Adipocyte (in vitro differentiated cells): ENCODE measurements around the gene MRPL2.

ENCODE experiments used
- DNase-seq: peaks from one replicate; pipeline ENCODE4 v3.0.0-alpha.2; 2015; ENCODE audit warnings: low read depth
- H3K27me3 ChIP-seq: replicated peaks from 2 replicates; pipeline ENCODE4 v1.7.0; 2013; ENCODE audit warnings: mild to moderate bottlenecking, low read length, moderate library complexity; ENCODE audit not compliant: control insufficient read depth, insufficient read depth
- H3K36me3 ChIP-seq: 2 replicates; pipeline ENCODE4 v1.7.0; 2013; ENCODE audit warnings: low read length, mild to moderate bottlenecking, moderate library complexity; ENCODE audit not compliant: control insufficient read depth, insufficient read depth, severe bottlenecking
- H3K4me1 ChIP-seq: 2 replicates; pipeline ENCODE4 v1.7.0; 2013; ENCODE audit warnings: mild to moderate bottlenecking, low read length, moderate library complexity; ENCODE audit not compliant: control insufficient read depth, insufficient read depth
- H3K4me3 ChIP-seq: 2 replicates; pipeline ENCODE4 v1.7.0; 2013; ENCODE audit warnings: mild to moderate bottlenecking, low read length, moderate library complexity
- H3K9ac ChIP-seq: 2 replicates; pipeline ENCODE4 v1.7.0; 2013; ENCODE audit warnings: mild to moderate bottlenecking, low read length, moderate library complexity
- H3K9me3 ChIP-seq: 2 replicates; pipeline ENCODE4 v1.7.0; 2013; ENCODE audit warnings: mild to moderate bottlenecking, low read length, moderate library complexity; ENCODE audit not compliant: control insufficient read depth

Gene MRPL2

GRCh38 chr6:43060755-43061633 lies 1.8 kb upstream of the MRPL2 start:
- Histone ChIP-seq H3K27me3 (no peaks in the 10 kb centered on the region), H3K9ac (peak overlapping the region; percentile 97), H3K9me3 (no peaks in the 10 kb centered on the region), H3K4me1 (peaks cover 19% of the 10 kb centered on the region), H3K36me3 (peaks cover 18% of the 10 kb centered on the region), H3K4me3 (peak overlapping the region; percentile 92)
- no peak for DNase-seq

GRCh38 chr6:43060034-43060754 lies 960 bp upstream of the MRPL2 start:
- peak overlapping the region; percentile 92 for H3K4me3 ChIP-seq
- peaks cover 19% of the 10 kb centered on the region for H3K36me3 ChIP-seq
- DNase-seq: peak; percentile 9
- H3K9me3 ChIP-seq: no peaks in the 10 kb centered on the region
- H3K4me1 ChIP-seq: peaks cover 19% of the 10 kb centered on the region
- no peaks in the 10 kb centered on the region for H3K27me3 ChIP-seq
- H3K9ac ChIP-seq: peak overlapping the region; percentile 97

- no peaks in the 10 kb centered on the region for H3K27me3 ChIP-seq
- H3K9me3 ChIP-seq: no peaks in the 10 kb centered on the region
- no peak for DNase-seq
- H3K36me3 ChIP-seq: peaks cover 25% of the 10 kb centered on the region
- H3K4me1 ChIP-seq: peaks cover 24% of the 10 kb centered on the region
- H3K4me3 ChIP-seq: peak overlapping the region; percentile 92
- H3K9ac ChIP-seq: peak overlapping the region; percentile 97
Measured at GRCh38 chr6:43058531-43058930, 703 bp downstream of the MRPL2 start.

- peaks cover 26% of the 10 kb centered on the region for H3K36me3 ChIP-seq
- H3K4me3 ChIP-seq: no peak overlapping the region
- H3K27me3 ChIP-seq: no peaks in the 10 kb centered on the region
- peaks cover 41% of the 10 kb centered on the region for H3K4me1 ChIP-seq
- H3K9me3 ChIP-seq: no peaks in the 10 kb centered on the region
- H3K9ac ChIP-seq: no peak overlapping the region
- no peak for DNase-seq
Measured at GRCh38 chr6:43055966-43056365, 3.3 kb downstream of the MRPL2 start.

- peak overlapping the region; percentile 90 for H3K4me3 ChIP-seq
- H3K27me3 ChIP-seq: no peaks in the 10 kb centered on the region
- peaks cover 36% of the 10 kb centered on the region for H3K4me1 ChIP-seq
- H3K9ac ChIP-seq: peak overlapping the region; percentile 98
- no peak for DNase-seq
- H3K36me3 ChIP-seq: peaks cover 35% of the 10 kb centered on the region
- H3K9me3 ChIP-seq: no peaks in the 10 kb centered on the region
Measured at GRCh38 chr6:43054206-43054943, 4.9 kb downstream of the MRPL2 start.

- Histone ChIP-seq H3K9me3 (no peaks in the 10 kb centered on the region), H3K36me3 (peaks cover 40% of the 10 kb centered on the region), H3K27me3 (no peaks in the 10 kb centered on the region), H3K9ac (peak within 1 kb of the TSS; percentile 98), H3K4me1 (peaks cover 35% of the 10 kb centered on the region), H3K4me3 (peak within 1 kb of the TSS; percentile 90)
- peak; percentile 98 for DNase-seq
Measured at GRCh38 chr6:43053545-43054205, 5.6 kb downstream of the MRPL2 start, which contains the start of gene CUL7. Gene CUL7 (minus strand): TSS chr6:43053851. CDS start chr6:43052788, 1,063 bp downstream.

GRCh38 chr6:43052842-43053544 lies 6.2 kb downstream of the MRPL2 start:
- H3K9ac ChIP-seq: peak overlapping the region; percentile 98
- no peaks in the 10 kb centered on the region for H3K27me3 ChIP-seq
- peak; percentile 37 for DNase-seq
- no peaks in the 10 kb centered on the region for H3K9me3 ChIP-seq
- peaks cover 28% of the 10 kb centered on the region for H3K4me1 ChIP-seq
- peak overlapping the region; percentile 90 for H3K4me3 ChIP-seq
- peaks cover 45% of the 10 kb centered on the region for H3K36me3 ChIP-seq

- Histone ChIP-seq H3K4me1 (peaks cover 26% of the 10 kb centered on the region), H3K27me3 (no peaks in the 10 kb centered on the region), H3K36me3 (peaks cover 47% of the 10 kb centered on the region), H3K9me3 (no peaks in the 10 kb centered on the region), H3K9ac (peak overlapping the region; percentile 98), H3K4me3 (peak overlapping the region; percentile 90)
- no peak for DNase-seq
Measured at GRCh38 chr6:43052225-43052841, 6.9 kb downstream of the MRPL2 start.

- no peak for DNase-seq
- no peaks in the 10 kb centered on the region for H3K9me3 ChIP-seq
- H3K9ac ChIP-seq: no peak overlapping the region
- H3K27me3 ChIP-seq: no peaks in the 10 kb centered on the region
- peaks cover 56% of the 10 kb centered on the region for H3K36me3 ChIP-seq
- peak overlapping the region; percentile 35 for H3K4me3 ChIP-seq
- peaks cover 26% of the 10 kb centered on the region for H3K4me1 ChIP-seq
Measured at GRCh38 chr6:43050981-43051380, 8.3 kb downstream of the MRPL2 start.

- H3K4me1 ChIP-seq: peaks cover 20% of the 10 kb centered on the region
- no peak overlapping the region for H3K9ac ChIP-seq
- H3K9me3 ChIP-seq: no peaks in the 10 kb centered on the region
- H3K36me3 ChIP-seq: peaks cover 67% of the 10 kb centered on the region
- H3K4me3 ChIP-seq: no peak overlapping the region
- no peaks in the 10 kb centered on the region for H3K27me3 ChIP-seq
- no peak for DNase-seq
Measured at GRCh38 chr6:43047998-43048397, 11.2 kb downstream of the MRPL2 start.
